Stimulated activated naive B cell treated with anti-CD40 and anti-IgM and Interleukin-4, amounts not matched to agents 10 μg/mL and 1 μg/mL and 100 μg/mL, for 72 hours (primary cell): Measurements from ENCODE around the gene DNA2.

ENCODE experiments used
- ATAC-seq, 2 donors: fragments of 150-1000 bp; cut with Tn5 transposase; replicated peaks; 2 replicates each; pipeline ENCODE4 v1.10.0; 2021; ENCODE audit warnings: moderate library complexity in 1 of 2
- DNase-seq: peaks from one replicate; pipeline ENCODE4 v3.0.0; 2021
- H3K27ac Mint-ChIP-seq: one replicate; pipeline ENCODE4 v1.8.0; 2022; ENCODE audit warnings: mild to moderate bottlenecking, mixed read lengths
- H3K27me3 Mint-ChIP-seq, 2 donors: one replicate each; pipeline ENCODE4 v1.8.0; 2022; ENCODE audit warnings: mixed read lengths in 2 of 2
- H3K36me3 Mint-ChIP-seq, 2 donors: one replicate each; pipeline ENCODE4 v1.8.0; 2022; ENCODE audit warnings: mixed read lengths in 2 of 2, mild to moderate bottlenecking in 1 of 2
- H3K4me1 Mint-ChIP-seq, 2 donors: one replicate each; pipeline ENCODE4 v1.8.0; 2022; ENCODE audit warnings: mixed read lengths in 2 of 2, mild to moderate bottlenecking in 1 of 2
- H3K4me3 Mint-ChIP-seq, 2 donors: one replicate each; pipeline ENCODE4 v1.8.0; 2022; ENCODE audit warnings: mild to moderate bottlenecking in 2 of 2, mixed read lengths in 2 of 2, moderate library complexity in 1 of 2
- H3K9me3 Mint-ChIP-seq, 2 donors: one replicate each; pipeline ENCODE4 v1.8.0; 2022; ENCODE audit warnings: mixed read lengths in 2 of 2, mild to moderate bottlenecking in 1 of 2

The DNA2 gene

DNA sequence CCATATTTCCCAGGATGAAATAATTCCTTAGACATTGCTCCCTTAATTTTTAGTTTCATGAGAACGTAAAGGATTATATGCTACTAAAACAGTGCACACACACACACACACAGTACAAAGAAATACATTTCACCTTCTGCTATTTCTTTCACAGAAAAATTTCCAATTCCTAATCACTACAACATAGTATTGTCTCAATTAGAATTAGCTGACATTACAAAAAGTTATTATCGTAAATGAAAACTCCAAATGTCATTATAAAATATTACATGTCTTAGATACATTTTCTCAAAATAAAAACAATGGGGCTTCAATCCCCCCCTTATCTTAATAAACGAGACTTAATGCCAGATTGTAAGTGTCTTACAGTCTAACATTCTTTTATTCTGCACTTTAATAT is 52.4 kb downstream of the DNA2 start:
- no peaks in the 10 kb centered on the region for H3K4me1 Mint-ChIP-seq

DNA sequence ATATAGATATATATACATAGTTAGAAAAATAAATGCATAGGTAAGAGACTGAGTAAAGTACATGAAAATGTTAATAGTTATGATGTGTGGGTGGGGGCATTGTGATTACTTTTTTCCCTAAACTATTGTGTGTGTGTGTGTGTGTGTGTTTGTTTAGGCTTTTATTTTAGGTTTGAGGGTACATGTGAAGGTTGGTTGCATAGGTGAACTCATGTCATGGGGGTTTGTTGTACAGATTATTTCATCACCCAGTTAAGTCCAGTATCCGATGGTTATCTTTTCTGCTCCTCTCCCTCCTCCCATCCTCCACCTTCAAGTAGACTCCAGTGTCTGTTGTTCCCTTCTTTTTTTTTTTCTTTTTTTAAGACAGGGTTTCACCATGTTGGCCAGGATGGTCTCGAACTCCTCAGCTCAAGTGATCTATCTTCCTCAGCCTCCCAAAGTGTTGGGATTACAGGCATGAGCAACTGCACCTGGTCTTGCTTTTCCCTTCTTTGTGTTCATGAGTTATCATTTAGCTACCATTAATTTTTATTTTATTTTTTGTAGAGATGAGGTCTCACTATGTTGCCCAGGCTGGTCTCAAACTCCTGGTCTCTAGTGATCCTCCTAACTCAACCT is 62.8 kb downstream of the DNA2 start:
- DNase-seq (no peak), ATAC-seq (no peak)
- H3K4me3 Mint-ChIP-seq: no peak overlapping the region
- H3K4me1 Mint-ChIP-seq: peaks cover 7 to 27% of the 10 kb centered on the region in 2 donors
- no peaks in the 10 kb centered on the region for H3K9me3 Mint-ChIP-seq
- no peak overlapping the region for H3K27ac Mint-ChIP-seq
- H3K27me3 Mint-ChIP-seq: no peaks in the 10 kb centered on the region
- peaks cover 3 to 4% of the 10 kb centered on the region in 2 donors for H3K36me3 Mint-ChIP-seq

More for the DNA sequence above, 52.4 kb downstream of the DNA2 start:
- ATAC-seq (no peak), DNase-seq (no peak)
- Mint-ChIP-seq H3K27ac (no peak overlapping the region), H3K4me3 (no peak overlapping the region), H3K36me3 (peaks cover 23 to 45% of the 10 kb centered on the region in 2 donors), H3K27me3 (no peaks in the 10 kb centered on the region), H3K9me3 (no peaks in the 10 kb centered on the region)

DNA sequence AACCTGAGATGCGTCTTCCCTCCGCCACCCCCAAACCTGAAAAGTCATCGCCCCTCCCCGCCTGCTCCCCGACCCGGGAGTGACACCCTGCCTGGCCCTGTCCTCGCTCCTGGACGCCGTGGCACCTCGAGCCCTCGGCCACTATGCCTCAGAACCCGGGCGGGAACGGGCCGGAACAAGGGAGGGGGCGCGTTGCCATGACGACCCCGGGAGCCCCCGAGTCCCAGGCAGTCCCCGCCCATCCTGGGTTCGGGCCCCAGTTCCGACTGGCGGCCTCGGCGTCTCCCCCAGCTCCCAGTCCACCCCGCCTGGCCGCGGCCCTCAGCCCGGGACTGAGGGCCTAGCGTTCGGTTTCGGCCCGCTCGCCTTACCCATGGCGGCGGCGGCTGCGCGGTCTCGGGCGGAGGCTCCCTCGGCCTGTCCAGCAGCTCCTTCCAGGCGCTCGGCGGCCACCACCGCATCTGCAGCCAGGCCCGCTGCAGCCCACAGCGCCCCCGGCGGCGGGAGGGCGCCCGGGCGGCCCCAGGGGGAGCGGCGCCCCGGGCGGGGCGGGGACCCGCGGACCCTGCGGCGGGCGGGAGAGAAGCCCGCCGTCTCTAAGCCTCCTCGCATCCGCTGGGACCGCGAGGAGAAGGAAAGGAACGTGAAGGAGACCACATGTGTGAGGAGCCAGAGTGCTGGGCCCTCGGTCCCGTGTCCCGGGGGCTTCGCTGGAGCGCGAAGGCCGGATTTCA is 64.8 kb downstream of the DNA2 start, which contains the start of gene RUFY2:
Gene RUFY2, minus strand, starts transcription at position 463 of the 734 bp plus-strand sequence. Its CDS starts 88 bp downstream, at position 375.
- ATAC-seq (peak; percentile 95 to 97), DNase-seq (peak; percentile 81)
- no peaks in the 10 kb centered on the region for H3K27me3 Mint-ChIP-seq
- peak within 1 kb of the TSS; percentile 91 to 97 for H3K4me3 Mint-ChIP-seq
- H3K27ac Mint-ChIP-seq: peak within 1 kb of the TSS; percentile 95
- H3K9me3 Mint-ChIP-seq: no peaks in the 10 kb centered on the region
- peaks cover 0 to 3% of the 10 kb centered on the region in 2 donors for H3K36me3 Mint-ChIP-seq
- peaks cover 7 to 27% of the 10 kb centered on the region in 2 donors for H3K4me1 Mint-ChIP-seq

DNA sequence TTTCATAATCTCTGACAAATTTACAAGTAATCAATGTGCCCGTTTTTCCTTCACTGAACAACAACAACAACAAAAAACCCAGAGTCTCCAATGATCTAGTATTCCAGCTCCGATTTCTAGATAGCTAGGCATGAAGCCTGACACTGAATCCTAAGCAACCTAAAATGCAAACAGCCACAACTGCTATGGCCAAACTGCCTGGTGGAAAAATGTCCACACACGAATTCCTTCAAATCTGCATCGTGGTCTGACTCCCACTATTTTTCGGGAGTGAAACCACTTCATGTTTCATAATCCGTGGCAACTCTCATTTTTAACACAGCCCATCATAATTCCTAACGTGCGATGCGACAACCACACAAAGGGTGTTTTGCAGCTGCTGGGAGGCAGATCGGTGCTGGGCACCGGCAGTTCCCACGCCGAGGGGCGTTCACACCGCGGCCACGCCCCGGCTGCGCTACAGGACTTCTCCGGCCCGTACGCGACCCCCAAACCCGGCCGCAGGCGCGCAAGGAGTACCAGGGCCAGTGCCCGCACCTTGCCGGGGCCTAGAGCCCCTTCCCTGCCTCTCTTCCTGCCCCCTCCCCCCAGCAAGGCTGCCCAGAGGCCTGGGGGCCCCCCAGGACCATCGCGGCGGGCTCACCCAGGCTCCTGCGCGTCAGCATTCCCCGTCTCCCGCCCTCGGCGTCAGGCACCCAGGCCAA is 65.5 kb downstream of the DNA2 start:
- no peaks in the 10 kb centered on the region for H3K9me3 Mint-ChIP-seq
- DNase-seq: peak; percentile 37
- H3K27ac Mint-ChIP-seq: peak overlapping the region; percentile 95
- H3K27me3 Mint-ChIP-seq: no peaks in the 10 kb centered on the region
- H3K36me3 Mint-ChIP-seq: peaks cover 2 to 3% of the 10 kb centered on the region in 2 donors
- H3K4me3 Mint-ChIP-seq: peak overlapping the region; percentile 91 to 97
- ATAC-seq: peak; percentile 56 to 59
- peaks cover 7 to 27% of the 10 kb centered on the region in 2 donors for H3K4me1 Mint-ChIP-seq

DNA sequence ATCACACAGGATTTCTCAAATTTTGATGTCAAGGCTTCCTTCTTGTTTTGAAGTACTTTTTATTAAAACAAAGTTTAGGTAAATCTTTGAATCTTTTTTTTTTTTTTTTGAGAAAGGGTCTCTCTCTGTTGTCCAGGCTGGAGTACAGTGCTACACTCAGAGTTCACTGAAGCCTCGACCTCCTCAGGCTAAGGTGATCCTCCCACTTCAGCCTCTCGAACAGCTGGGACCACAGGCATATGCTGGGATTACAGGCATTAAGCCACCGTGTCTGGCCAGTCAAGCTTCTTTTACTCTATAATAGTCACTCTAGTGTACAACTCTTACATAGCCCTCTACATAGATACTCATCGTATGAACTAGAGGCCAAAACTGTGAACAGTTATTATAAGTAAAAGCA is 68.1 kb downstream of the DNA2 start:
- H3K27ac Mint-ChIP-seq: no peak overlapping the region
- no peak overlapping the region for H3K4me3 Mint-ChIP-seq
- no peaks in the 10 kb centered on the region for H3K9me3 Mint-ChIP-seq
- peaks cover 7 to 27% of the 10 kb centered on the region in 2 donors for H3K4me1 Mint-ChIP-seq
- H3K27me3 Mint-ChIP-seq: no peaks in the 10 kb centered on the region
- ATAC-seq: no peak
- peaks cover 7 to 11% of the 10 kb centered on the region in 2 donors for H3K36me3 Mint-ChIP-seq
- DNase-seq: no peak

DNA sequence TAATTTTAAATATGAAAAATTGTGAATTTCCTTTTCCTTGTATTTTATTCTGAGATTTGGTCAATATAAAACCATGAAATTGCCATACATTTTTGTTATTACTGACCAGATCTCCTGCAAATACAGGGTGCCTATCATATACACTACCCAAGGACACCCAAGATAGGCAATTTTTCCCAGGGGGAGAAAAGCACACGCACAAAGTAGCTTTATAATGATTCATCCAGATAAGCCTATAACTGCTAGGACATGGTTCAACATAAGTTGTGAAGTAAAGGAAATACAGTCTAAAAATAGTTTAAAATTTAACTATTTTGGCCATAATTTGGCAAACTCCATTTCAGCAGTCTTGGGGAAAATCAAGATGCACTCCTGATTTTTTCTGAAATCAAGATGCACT is 69.5 kb downstream of the DNA2 start:
- no peak overlapping the region for H3K27ac Mint-ChIP-seq
- H3K4me3 Mint-ChIP-seq: no peak overlapping the region
- H3K9me3 Mint-ChIP-seq: no peaks in the 10 kb centered on the region
- ATAC-seq (no peak), DNase-seq (no peak)
- peaks cover 9 to 11% of the 10 kb centered on the region in 2 donors for H3K36me3 Mint-ChIP-seq
- H3K4me1 Mint-ChIP-seq: peaks cover 7 to 21% of the 10 kb centered on the region in 2 donors
- no peaks in the 10 kb centered on the region for H3K27me3 Mint-ChIP-seq

DNA sequence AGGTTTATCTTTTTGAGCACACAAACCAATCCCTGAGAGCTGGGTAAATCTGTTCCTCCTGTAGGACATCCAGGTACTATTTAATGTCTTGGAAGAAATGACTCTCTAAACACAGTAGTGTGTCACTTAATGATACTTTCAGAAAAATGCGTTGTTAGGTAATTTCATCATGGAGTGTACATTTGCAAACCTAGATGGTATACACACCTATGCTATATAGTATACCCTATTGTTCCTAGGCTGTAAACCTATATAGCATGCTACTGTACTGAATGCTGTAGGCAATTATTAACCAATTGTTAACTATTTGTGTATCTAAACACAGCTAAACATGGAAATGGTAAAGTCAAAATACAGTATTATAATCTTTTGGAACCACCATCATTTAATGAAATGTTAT is 74.8 kb downstream of the DNA2 start:
- Mint-ChIP-seq H3K9me3 (no peaks in the 10 kb centered on the region), H3K4me3 (no peak overlapping the region), H3K27ac (no peak overlapping the region), H3K4me1 (no peaks in the 10 kb centered on the region), H3K27me3 (no peaks in the 10 kb centered on the region), H3K36me3 (peaks cover 15 to 23% of the 10 kb centered on the region in 2 donors)
- no peak for ATAC-seq
- no peak for DNase-seq

DNA sequence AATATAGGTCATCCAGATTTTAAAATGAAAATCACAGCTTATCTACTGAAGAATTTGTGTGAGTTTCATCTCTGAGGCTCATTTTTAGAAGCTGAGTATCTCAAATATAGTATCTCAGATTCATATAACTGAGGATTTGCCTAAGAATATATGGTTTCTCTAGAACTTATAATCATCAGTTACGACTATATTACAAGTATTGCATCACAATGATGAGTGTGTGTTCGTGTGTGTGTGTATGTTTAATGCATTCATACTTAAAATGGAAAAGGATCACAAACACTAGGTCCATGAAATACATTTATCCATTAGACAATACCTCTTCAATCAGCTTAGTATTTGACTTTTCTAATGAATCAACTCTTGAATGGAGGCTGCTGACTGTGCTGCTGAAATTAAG is 86.0 kb downstream of the DNA2 start:
- Mint-ChIP-seq H3K27ac (no peak overlapping the region), H3K4me1 (no peaks in the 10 kb centered on the region), H3K9me3 (no peaks in the 10 kb centered on the region), H3K4me3 (no peak overlapping the region), H3K36me3 (peaks cover 10 to 23% of the 10 kb centered on the region in 2 donors), H3K27me3 (no peaks in the 10 kb centered on the region)
- DNase-seq (no peak), ATAC-seq (no peak)

DNA sequence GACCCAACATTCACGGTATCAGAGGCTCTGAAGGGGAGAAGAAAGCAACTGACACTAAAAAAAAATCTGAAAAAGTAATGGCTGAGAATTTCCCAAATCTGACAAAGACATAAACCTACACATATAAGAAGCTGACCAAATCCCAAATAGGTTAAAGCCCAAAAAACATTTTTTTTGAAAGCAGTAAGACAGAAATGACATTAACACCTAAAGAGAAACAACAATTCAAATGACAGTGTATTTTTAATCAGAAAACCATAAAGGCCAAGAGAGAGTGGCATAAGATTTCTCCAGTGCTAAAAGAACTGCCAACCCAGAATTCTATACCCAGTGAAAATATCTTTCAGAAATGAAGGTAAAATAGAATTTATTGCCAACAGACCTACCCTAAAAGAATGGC is 100.2 kb downstream of the DNA2 start:
- Mint-ChIP-seq H3K4me1 (no peaks in the 10 kb centered on the region), H3K36me3 (peaks cover 44 to 56% of the 10 kb centered on the region in 2 donors), H3K27ac (no peak overlapping the region), H3K9me3 (peaks cover 4 to 8% of the 10 kb centered on the region in 2 donors), H3K4me3 (no peak overlapping the region), H3K27me3 (no peaks in the 10 kb centered on the region)
- DNase-seq: no peak
- ATAC-seq: no peak

DNA sequence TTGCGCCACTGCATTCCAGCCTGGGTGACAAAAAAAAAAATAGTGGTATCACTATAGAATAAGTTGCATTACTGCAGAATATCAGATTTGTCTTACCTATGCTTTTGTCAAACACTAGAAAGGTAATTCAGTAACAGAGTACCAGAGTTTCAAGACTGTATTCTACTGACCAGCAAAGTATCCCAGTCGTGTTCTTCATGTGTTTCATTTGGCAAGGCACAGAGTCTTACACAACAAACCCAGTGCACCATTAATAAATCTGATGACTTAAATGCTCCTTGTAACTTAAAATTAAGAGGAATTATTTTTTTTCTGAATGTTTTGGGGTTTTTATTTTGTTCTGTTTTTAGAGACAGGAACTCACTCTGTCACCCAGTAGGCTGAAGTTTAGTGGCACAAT is 104.7 kb downstream of the DNA2 start:
- ATAC-seq (no peak), DNase-seq (no peak)
- peaks cover 0 to 5% of the 10 kb centered on the region in 2 donors for H3K9me3 Mint-ChIP-seq
- H3K4me1 Mint-ChIP-seq: peaks cover 1 to 9% of the 10 kb centered on the region in 2 donors
- no peaks in the 10 kb centered on the region for H3K27me3 Mint-ChIP-seq
- no peak overlapping the region for H3K27ac Mint-ChIP-seq
- no peak overlapping the region for H3K4me3 Mint-ChIP-seq
- H3K36me3 Mint-ChIP-seq: peaks cover 22 to 29% of the 10 kb centered on the region in 2 donors

DNA sequence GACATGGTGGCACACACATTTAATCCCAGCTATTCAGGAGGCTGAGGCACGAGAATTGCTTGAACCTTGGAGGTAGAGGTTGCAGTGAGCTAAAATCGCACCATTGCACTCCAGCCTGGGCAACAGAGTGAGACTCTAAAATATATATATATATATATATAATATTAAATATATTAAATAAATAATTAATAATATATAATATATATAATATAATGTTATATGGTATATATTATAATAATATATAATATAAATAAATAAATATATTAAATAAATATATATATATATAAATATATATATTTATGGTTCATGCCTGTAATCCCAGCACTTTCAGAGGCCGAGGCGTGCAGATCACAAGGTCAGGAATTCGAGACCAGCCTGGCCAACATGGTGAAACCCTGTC is 105.2 kb downstream of the DNA2 start:
- Mint-ChIP-seq H3K27me3 (no peaks in the 10 kb centered on the region), H3K4me1 (peaks cover 1 to 9% of the 10 kb centered on the region in 2 donors), H3K4me3 (no peak overlapping the region), H3K36me3 (peaks cover 20 to 27% of the 10 kb centered on the region in 2 donors), H3K27ac (no peak overlapping the region), H3K9me3 (peaks cover 0 to 5% of the 10 kb centered on the region in 2 donors)
- ATAC-seq (no peak), DNase-seq (no peak)

DNA sequence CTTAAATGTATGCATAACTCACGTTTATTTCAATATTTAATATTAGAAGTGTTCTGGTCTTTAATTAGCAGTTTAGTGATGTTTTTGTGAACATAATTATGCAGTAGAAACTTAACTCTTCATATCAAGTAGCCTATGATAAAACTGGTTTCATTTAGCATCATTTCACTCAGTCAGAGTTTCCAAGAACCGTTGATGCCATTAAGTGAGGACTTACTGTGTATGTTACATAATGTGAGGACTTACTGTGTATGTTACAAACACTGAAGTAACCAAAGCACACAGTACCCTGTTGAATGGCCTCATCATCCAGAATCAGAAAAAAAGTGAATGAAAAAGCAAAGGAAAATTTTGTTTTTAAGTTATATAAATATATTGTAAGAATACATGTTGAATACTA is 106.2 kb downstream of the DNA2 start:
- Mint-ChIP-seq H3K36me3 (peaks cover 11 to 19% of the 10 kb centered on the region in 2 donors), H3K27ac (no peak overlapping the region), H3K4me1 (peaks cover 1 to 9% of the 10 kb centered on the region in 2 donors), H3K27me3 (no peaks in the 10 kb centered on the region), H3K9me3 (peaks cover 0 to 2% of the 10 kb centered on the region in 2 donors), H3K4me3 (no peak overlapping the region)
- ATAC-seq (no peak), DNase-seq (no peak)

DNA sequence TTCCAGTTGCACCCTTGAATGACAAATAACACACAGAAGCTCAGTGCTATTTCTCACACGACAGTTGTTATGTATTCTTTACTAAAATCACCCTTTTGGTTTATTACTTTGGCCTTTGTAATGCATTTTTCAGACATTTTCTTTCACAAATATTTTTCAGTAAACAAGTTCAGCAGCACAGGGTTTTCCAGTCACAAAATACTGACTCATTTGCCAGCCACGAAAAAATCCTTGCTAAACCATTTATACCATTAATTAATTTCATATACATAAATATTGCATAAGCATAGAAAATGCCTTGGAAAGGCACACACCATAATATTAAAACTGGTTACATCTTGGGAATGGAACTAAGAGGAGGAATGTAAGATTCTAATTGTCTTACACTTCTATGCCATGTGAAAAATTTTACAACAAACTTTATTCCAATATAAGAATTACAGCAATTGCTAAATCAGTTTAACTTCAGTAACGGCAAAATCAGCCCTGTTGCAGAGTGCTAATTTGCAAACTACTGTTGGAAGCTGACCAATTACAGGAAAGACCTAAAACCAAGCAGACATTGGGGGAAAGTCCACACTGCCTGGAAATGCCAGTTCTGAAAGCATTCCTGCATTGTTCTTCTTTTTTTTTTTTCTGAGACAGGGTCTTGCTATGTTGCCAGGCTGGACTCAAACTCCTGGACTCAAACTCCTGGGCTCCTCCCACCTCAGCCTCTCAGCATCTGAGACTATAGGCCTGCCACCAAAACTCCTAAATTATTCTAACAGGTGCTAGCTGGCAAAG is 107.5 kb downstream of the DNA2 start:
- no peak overlapping the region for H3K4me3 Mint-ChIP-seq
- H3K36me3 Mint-ChIP-seq: peaks cover 5 to 12% of the 10 kb centered on the region in 2 donors
- ATAC-seq (no peak), DNase-seq (no peak)
- no peaks in the 10 kb centered on the region for H3K9me3 Mint-ChIP-seq
- H3K27me3 Mint-ChIP-seq: no peaks in the 10 kb centered on the region
- H3K27ac Mint-ChIP-seq: peak overlapping the region; percentile 39
- H3K4me1 Mint-ChIP-seq: peaks cover 1 to 9% of the 10 kb centered on the region in 2 donors
